Measurements from ENCODE around the gene STAT6.

DNA sequence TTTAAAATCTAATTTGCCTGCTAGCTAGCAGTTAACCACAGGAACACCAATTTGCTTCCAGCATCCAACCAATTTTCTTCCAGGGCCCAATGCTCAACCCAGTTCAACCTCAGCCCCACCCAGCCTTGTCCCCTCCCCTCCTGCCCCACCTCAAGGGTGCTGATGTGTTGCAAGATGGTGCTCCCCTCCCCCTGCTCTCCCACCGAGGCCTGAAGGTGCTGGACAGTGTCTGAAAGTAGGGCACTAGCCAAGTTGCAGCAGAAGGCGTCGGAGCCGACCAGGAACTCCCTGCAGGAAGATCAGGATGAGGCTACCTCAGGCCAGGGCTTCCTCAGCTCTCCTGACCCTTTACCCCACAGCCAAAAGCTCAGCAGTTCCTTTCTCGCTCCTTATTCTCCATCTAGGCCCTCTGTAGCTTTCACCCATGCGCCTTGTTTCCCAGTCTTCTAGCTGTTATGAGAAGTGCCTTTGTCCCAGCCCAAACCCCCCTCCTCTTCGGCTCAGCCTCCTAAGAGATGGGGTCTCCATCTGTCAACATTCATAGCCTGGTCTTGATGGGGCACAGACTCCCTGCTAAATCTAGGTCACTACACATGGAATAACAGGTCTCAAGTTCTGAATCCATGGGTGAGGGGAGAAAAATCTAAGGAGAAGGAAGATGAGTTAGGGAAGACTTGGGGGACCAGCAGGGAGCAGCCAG, 3.6 kb downstream of the STAT6 start:
- TF ChIP-seq EZH2 (IDR thresholded peaks at IDR 0.05) (no peak), POLR2AphosphoS5 (IDR thresholded peaks at IDR 0.05; ENCODE audit: borderline replicate concordance, low read depth, low read length) (no peak), FOXP2 (optimal IDR thresholded peaks at IDR 0.05; ENCODE audit: control extremely low read depth, extremely low read length, insufficient read depth) (no peak)
